DND-41 (cell line): ENCODE results near the gene LEMD2.
A peak's percentile ranks its signal among the peaks of the same experiment; 100 is the strongest.

Experiments
- CTCF ChIP-seq: IDR thresholded peaks from 2 replicates; pipeline ENCODE4 v1.5.1; 2012; ENCODE audit warnings: borderline replicate concordance, low read length, moderate library complexity, mild to moderate bottlenecking; ENCODE audit not compliant: poor library complexity, severe bottlenecking; ENCODE audit errors: extremely low read depth
- EZH2 ChIP-seq: IDR thresholded peaks from 3 replicates; pipeline ENCODE4 v1.6.1; 2012; ENCODE audit warnings: borderline replicate concordance, low read depth, mild to moderate bottlenecking, moderate library complexity, low read length, inconsistent platforms; ENCODE audit not compliant: severe bottlenecking

- TF ChIP-seq CTCF (peak; percentile 76), EZH2 (no peak)
Measured at GRCh38 chr6:33768644-33769120, 20.2 kb downstream of the LEMD2 start.
